ENCODE results near the gene SPTBN1. TPM values are rescaled to one million over a fixed set of nuclear protein-coding genes. Genes with fewer than 3 reads are reported as not detected.
A peak's percentile ranks its signal among the peaks of the same experiment; 100 is the strongest.

The SPTBN1 gene
- total and polyA plus RNA-seq, 2 of the 13 experiments (the other 11 are each of a cell fraction or from before 2014, with no cell fraction given), result 123 to 299 TPM

GRCh38 chr2:54579682-54580620 is 123.8 kb downstream of the SPTBN1 start (continued):
- TF ChIP-seq FIP1L1 (IDR thresholded peaks at IDR 0.05; ENCODE audit: borderline replicate concordance, insufficient read depth, low read depth, low read length) (no peak), DMTF1 (CRISPR knock-in tag; IDR thresholded peaks at IDR 0.05) (no peak), MED8 (CRISPR knock-in tag; IDR thresholded peaks at IDR 0.05; ENCODE audit: insufficient replicate concordance) (no peak), SP140L (CRISPR knock-in tag; IDR thresholded peaks at IDR 0.05; ENCODE audit: borderline replicate concordance) (0 out of 2 replicates have a peak, but pooled peaks have one; percentile 42), MYNN (CRISPR knock-in tag; IDR thresholded peaks at IDR 0.05; ENCODE audit: low read depth) (no peak), LCORL (IDR thresholded peaks at IDR 0.05) (peak; percentile 77), LCORL (CRISPR knock-in tag; IDR thresholded peaks at IDR 0.05) (peak; percentile 89), SP2 (CRISPR knock-in tag; IDR thresholded peaks at IDR 0.05) (no peak), SUZ12 (IDR thresholded peaks at IDR 0.05; ENCODE audit: low read depth, low read length) (no peak), ZFAT (CRISPR knock-in tag; conservative IDR thresholded peaks at IDR 0.05) (no peak), KMT2A (CRISPR knock-in tag; IDR thresholded peaks at IDR 0.05) (peak; percentile 80; the same call in 1 of the 2 replicates), ZBTB7B (CRISPR knock-in tag; IDR thresholded peaks at IDR 0.05) (peak; percentile 64; the same call in 1 of the 2 replicates), RBFOX2 (IDR thresholded peaks at IDR 0.05; ENCODE audit: low read depth, low read length) (no peak), MNT (IDR thresholded peaks at IDR 0.05) (no peak), ZNF549 (CRISPR knock-in tag; IDR thresholded peaks at IDR 0.05) (no peak), DNMT1 (CRISPR knock-in tag; IDR thresholded peaks at IDR 0.05) (no peak), YEATS4 (CRISPR knock-in tag; IDR thresholded peaks at IDR 0.05; ENCODE audit: borderline replicate concordance) (no peak), ZBTB2 (CRISPR knock-in tag; IDR thresholded peaks at IDR 0.05; ENCODE audit: low read depth) (no peak), JARID2 (CRISPR knock-in tag; IDR thresholded peaks at IDR 0.05; ENCODE audit: insufficient replicate concordance) (no peak), MTERF4 (CRISPR knock-in tag; IDR thresholded peaks at IDR 0.05) (no peak)
